Endothelial cell of hepatic sinusoid (primary cell): ENCODE results near the gene RSU1.
"Not testable (repeated sequence)": the region's sequence is repeated elsewhere in the genome, so short reads cannot be mapped to it uniquely, and the experiment has no call there.

Experiments
- in situ Hi-C: cut with HindIII; loops from 2 replicates; pipeline ENCODE4 v1.10.0; 2017; ENCODE audit warnings: low sequenced_read_pairs

Gene RSU1

DNA sequence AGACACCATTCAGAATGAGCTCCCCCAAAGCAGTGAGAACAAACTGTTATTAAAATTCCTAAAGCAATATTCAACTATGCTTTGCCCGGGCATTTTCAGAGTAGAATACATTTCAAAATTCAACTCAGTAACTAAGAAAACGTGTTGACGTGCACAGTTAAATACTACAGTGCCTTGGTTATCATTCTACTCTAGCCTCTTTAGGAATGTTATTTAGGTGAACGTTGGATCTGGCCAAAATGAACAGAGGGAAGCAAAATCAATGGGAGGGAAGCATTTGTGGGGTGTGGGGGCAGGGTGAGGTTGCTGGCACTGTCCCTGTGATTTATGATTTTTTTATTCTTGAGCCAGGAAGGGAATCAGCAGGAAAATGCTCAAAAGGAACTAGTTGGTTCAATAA lies 27.5 kb downstream of the RSU1 start:
- in situ Hi-C loops: no loop called here

DNA sequence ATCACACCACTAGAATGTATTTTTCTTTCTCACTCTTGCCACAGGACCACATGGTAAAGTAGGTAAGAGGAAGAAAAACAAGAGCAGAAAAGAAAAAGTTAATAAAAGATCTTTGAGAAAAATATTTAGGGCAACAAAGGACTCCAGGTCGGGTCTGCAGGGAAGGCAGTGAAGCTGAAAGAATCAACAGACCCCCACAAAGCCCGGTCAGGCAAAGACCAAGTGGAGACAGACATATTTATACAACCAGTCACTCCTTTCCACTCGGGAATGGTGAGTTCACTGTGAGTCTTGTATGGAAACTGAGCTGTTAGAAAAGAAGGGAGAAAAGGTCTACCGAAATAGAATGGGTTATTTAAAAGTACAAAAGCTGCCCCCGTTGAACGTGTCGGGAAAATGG lies 28.0 kb downstream of the RSU1 start:
- in situ Hi-C loops: no loop called here

DNA sequence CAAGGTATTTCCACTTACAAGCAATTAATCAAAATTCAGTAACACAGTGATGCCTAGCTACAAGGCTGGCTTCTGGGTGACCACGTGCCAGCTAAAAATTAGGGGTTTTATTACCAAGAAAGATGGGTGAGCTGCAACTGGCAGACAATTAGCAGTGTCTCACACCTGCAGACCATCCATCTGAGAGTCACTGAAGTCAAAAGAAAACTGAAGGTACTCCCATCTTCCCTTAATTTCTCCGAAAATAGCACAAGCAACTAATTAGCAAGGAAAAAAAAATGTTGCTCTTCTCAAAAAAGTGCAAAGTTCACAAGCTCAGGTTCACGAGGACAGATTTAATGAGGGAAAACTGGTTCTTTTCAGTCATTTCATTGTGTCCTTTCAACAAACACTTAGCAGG lies 28.4 kb downstream of the RSU1 start:
- in situ Hi-C loops: no loop called here

DNA sequence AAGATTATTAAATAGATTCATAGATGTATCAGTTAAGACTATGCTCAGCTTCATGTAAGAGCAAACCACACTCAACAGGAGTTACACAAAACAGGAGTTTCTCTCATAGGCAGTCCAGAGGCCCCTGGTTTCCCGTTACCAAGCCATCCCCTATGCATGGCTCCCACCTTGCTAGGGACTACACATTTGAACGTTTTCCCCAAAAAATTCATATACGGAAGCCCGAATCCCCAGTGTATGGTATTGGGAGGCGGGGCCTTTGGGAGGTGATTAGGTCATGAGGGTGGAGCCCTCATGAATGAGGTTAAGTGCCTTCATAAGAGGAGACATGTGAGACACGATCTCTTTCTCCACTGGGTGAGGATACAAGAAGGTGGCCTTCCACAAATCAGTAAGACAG lies 29.1 kb downstream of the RSU1 start:
- in situ Hi-C loops: no loop called here

DNA sequence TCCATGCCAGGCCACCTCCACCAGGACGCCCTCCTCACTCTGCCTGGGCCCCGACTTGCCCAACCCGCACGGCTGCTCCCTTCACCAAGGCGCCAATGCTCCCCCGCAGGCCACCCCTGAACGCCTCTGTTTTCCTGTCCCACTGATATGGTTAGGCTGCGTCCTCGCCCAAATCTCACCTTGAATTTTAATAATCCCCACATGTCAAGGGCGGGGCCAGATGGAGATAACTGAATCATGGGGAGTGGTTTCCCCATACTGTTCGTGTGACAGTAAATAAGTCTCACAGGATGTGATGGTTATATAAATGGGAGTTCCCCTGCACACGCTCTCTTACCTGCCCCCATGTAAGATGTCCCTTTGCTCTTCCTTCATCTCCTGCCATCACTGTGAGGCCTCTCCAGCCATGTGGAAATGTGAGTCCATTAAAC lies 29.8 kb downstream of the RSU1 start:
- in situ Hi-C loops: no loop called here

DNA sequence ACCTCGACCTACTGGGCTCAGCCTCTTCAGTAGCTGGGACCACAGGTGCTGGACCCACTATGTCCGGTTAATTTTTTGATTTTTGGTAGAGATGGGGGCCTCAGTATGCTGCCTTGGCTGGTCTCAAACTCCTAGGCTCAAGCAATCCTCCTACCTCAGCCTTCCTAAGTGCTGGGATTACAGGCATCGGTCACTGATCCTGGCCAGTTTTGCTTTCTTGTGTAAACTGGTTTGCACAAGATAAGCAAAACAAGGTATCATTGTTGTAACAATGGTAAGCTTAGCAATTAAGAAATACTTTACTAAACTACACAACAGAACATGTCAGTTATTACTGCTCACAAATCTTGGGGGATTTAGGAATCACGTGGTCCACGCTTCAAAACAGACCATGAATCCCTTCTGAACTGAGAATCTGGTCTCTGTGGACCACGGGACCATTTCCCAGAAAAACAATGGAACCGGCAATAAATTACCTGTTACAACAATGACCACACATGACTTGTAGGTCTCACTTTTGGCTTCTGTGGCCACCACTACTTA lies 36.8 kb downstream of the RSU1 start:
- in situ Hi-C loops: no loop called here

DNA sequence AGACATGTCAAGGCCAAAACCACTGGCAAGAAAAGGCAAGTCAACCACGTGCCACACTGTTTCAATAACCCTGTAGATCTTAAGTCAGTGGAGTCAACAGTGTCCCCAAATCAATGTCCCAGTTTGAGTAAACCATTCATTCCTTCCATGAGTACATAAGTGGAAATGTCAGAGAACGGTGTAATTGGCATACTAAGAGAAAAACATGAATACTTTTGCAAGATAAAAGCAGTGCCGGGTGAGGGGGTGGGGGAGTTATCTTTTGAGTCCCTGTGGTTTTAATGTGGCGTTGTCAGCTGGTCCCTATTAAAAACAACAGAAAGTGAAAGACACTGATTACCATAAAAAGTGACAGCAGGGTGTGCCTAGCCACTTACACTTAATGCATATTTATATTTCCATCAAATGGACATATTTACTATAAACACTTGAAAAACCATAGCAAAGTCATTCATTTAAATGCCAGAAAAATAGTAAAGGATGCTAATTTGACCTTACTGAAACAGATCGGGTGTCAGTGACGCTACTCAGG lies 37.8 kb downstream of the RSU1 start:
- in situ Hi-C loops: no loop called here

DNA sequence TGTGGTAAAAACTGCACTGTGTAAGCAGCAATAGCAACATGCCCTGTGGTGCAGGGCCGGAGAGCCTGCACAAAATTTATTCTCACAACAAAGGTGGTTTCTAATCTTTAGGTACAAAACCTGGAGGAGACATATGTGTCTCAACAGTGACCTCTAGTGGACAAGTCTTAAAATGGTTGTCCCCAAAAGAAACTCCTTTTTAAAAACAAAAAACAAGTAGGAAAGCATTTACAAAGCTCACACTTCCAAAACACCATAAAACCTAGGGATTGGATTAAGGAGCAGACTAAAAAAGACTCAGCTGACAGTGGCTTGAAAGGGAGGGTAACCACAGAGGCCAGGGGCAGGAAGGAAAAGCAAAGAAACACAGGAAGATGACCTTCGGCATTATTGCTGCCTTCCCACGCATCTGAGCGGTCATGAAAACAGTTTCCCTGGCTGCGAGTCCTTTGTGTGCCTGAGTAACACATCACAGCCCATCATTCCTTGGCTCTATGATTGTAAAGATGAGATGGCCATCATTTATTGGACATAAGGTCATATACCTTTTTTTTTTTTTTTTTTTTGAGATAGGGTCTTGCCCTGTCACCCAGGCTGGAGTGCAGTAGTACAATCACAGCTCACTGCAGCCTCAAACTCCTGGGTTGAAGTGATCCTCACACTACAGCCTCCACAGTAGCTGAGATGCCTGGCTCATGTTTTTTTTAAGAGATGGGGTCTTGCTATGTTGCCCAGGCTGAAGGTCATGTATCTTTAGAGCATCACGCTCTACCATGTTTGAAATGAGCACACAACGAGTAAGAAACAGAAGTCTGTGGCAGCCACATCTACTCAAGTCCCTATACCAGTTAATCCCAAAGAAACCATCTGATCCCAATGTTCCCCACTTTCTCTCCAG lies 39.5 kb downstream of the RSU1 start:
- in situ Hi-C loops: no loop called here

DNA sequence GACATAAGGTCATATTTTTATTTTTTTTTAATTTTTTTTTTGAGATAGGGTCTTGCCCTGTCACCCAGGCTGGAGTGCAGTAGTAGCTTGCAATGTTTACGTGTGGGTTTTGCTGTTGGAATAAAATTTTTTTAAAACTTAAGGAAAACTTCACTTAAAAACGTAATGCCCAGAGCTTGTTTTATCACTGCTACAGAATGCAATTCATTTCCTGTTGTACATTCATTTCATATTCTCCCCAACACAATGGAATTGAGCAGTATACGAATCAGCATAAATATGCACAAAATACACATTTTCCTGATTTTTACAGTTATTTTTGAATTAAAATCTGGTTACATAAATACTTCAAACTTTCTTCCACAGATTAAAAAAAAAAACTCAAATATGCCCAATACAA lies 40.3 kb downstream of the RSU1 start:
- in situ Hi-C loops: no loop called here

DNA sequence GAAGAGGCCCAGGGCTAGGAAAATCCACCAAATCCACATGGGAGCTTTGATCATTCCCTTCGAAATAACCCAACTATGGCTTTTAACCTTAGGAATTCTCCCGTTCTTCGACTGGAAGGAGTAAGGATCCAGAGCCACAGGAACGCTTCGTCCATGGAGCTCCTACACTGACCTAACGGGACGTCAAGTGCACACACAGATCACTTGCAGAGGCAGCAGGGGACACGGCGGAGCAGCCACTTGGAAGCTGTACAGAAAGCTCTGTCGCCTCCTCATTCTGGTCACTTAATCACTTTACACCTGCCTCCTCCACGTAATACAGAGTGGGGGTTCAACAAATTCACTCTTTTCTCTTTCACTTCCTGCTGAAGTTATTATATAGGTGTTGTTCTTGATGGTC lies 43.9 kb downstream of the RSU1 start:
- in situ Hi-C loops: no loop called here

DNA sequence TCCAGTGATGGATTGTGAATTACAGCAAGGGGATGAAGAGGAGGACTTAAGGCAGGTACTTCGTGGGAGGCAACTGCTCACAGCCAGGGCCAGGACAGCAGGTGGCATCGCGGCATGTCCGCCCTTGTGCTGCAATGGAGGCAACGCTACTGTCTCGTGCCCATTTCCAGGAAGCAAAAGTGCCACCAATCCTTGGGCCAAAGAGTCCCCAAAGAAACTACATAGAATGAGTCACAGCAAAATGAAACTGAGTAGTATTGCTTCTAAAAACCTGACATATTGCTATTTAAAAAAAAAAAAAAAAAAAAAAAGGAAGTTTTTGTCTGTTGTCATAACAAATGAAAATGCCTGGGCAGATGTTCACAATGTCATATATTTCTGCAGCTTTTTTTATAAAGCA lies 46.6 kb downstream of the RSU1 start:
- in situ Hi-C loops: no loop called here

DNA sequence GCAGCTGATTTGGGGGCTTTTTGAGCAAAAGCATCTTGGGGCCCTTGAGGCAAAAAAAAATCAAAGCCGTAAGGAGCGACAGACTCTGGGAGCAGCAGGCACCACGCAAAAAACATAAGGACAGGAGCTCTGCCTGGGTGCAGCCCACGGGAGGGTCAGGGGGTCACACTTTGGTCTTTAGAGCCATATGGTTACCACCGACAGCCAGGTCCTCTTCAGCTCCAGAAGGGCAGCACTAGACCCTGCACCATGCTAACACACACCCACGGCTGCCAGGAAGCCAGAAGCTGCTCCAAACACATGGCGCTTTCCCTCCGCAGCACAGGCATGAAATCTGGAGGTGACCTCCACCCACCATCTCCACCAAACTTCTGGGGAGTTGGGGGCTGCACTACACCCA lies 47.1 kb downstream of the RSU1 start:
- in situ Hi-C loops: no loop called here

DNA sequence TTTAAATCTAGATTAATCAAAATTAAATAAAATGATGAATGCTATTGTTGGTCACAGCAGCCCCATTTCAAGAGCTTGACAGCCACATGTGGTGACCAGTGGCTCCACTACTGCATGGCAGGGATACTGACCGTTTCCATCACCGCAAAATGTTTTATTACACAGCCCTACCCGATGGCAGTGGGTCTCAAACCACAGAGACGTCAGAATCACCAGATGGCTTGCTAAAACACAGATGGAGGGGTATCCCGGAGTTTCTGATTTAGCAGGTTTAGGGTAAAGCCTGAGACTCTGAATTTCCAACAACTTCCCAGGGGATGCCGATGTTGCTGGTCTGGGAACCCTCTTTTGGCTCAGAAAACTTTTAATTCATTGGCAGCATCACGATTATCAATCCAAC lies 47.9 kb downstream of the RSU1 start:
- in situ Hi-C loops: no loop called here

DNA sequence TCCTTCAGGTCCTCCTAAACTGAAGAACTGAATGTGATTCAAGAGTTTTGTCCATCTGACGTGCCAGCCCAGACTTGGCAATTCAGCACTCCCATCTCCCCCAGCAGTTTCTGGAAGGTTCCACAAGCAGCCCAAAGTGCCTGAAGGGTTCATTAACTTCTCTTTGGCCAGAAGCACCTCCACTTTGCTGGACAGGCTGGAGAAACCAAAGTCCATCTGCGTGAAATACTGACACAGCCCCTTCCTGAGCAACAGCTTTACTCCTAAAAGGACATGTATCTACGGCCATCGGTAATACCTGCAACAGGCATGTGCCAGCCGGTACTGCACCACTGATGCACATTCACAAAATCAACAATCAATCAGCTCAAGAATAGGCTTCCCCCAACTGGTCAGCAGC lies 48.5 kb downstream of the RSU1 start:
- in situ Hi-C loops: no loop called here

DNA sequence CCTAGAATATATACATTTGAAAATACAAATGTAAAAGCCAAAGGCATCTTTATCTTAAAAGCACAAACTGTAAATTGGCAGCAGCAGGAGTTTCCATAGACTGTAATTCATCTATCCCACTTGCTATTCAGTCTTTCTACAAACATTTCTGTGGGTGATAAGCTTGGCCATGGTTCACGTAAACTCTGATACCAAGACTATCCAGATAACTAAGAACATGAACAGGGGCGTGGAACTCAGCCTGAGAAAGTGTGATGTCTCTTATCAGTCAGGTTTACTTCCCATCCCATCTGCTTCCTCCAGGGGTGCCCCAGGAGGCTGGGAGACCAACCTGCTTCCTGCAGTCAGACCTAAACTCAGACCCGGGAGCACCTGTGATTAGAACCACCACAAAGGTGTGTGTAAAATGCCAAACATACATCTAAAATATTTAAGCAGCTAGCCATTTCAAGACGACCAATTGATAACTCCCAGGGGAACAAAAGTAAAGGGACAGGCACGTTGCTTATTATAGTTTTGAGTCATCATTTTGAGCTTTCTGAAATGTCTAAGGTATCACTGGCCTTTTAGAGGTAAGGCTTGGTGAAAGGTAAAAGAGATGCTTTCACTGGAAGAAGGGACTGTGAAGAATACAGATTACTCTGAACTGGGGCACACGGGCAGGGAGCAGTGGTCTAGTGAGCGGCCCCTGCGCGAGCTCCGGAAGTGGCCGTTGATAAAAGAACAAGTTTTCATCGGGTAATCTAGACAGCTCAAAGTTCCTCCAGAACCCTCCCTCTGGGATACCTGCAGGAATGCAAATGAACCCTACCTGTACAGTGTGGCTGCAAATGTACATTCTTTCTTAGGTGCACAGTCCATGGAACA lies 51.5 kb downstream of the RSU1 start:
- in situ Hi-C loops: no loop called here

DNA sequence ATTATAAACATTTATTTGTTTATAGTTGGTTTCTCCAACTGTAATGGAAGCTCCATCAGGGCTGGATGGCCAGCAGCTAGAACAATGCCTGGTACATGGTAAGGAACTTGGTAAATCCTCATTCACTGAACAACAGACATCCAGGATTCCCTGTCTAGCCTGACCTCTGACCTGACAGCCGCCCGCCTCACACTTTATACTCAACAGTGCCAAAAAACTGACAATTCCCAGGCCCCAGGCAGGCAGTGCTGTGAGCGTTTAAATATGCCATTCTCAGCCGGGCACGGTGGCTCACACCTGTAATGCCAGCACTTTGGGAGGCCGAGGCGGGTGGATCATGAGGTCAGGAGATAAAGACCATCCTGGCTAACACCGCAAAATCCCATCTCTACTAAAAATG lies 55.9 kb downstream of the RSU1 start:
- in situ Hi-C loops: no loop called here

DNA sequence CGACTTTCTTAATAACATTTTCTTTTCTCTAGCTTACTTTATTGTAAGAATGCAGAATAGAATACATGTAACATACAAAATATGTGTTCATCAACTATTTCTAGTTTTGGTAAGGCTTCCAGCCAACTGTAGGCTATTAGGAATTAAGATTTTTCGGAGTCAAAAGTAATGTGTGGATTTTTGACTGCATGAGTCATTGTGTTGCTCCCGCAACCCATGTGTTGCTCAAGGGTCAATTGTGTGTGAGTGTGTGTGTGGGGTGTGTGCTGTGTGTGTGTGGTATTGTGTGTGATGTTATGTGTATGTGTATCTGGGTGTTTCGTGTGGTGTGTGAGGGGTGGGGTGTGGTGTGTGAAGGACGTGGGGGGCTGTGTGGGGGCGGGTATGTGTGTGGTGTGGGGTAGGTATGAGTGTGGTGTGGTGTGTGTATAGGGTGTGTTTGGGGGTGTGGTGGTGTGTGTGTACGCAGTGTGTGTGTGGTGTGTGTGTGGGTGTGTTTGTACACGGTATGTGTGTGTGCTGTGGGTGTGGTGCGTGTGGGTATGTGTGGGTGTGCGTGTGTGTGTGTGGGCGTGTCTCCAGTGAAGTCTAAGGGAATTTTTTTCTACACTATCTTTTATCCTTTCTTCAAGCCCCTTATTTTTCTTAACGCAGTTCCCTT lies 60.5 kb downstream of the RSU1 start:
- in situ Hi-C loops: no loop called here

DNA sequence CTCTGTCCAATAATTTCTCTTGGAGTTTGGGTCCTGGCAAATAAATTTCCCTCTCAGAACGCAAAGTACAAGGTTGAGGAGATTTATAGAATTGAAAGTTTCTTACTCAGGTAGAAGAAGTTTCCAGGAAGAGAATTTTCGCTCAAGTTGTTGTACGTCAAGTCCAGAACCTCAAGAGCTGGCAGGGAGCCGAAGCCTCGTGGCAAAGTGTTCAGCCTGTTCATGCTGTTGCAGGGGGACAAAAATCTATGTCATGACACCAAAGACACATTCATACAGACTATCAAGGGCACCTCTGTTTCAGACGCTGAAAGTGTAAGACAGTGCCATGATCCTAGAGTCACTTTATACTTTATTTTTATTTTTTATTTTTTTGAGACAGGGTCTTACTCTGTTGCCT lies 62.5 kb downstream of the RSU1 start:
- in situ Hi-C loops: no loop called here

DNA sequence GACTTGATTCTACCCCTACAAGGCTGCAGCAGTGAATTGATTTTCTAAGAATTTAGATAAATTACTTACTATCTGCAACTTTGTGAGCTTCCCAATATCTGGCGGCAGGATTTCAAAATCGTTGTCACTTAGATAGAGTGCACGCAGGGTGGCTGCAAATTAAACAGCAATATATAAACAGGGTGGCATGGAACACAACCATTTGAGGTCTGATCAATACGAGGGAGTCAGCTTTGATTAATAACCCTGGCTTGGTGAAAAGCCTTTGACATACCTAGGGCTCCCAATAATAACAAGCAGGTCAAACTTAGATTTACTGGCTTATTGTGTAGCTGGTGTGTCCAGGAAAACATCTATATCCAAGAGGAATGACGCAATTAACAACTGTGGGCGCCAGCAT lies 64.4 kb downstream of the RSU1 start:
- in situ Hi-C loops: not testable (repeated sequence)

DNA sequence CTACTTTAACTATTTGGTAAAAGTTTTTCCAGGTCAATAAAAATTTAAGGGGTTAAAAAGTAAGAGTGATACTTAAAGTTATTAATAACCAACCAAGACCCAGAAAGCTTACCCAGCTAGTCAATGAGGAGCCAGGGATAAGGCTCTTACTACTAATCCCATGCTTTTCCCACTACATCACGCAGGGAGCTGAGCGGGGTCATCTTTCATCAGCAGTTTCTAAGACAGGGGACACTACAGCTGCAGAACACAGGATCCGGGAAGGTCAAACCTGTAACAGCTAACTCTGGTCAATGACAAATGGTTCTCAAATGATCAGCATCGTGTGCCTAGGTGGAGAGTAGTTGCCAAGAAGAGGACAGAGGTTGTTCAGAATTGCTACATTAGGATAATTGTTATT lies 65.1 kb downstream of the RSU1 start:
- in situ Hi-C loops: no loop called here

DNA sequence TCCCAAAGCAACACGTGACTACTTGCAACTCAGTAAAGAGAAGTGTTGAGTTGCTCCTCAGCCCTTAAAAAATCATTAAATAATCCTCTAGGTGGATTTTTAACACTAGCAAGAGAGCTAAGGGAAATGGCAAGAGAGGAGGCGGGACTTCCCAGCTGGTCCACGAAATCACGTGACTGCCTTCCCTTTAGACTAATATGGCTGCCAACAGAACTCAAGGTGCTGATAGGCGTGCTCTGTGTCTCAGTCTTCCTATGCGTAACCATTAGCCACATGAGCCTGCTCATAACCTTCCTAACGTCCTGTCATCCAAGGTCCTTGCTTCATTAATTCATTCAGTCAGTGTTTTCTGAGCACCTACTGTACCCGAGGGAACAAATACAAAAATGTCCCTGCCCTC lies 66.0 kb downstream of the RSU1 start:
- in situ Hi-C loops: no loop called here
